Natural killer cell treated with Interleukin-12 subunit alpha and Interleukin-12 subunit beta and Interleukin-15 and Interleukin-18, amount 100 ng/mL, for 72 hours (primary cell): ENCODE measurements around the gene LRRC25. TPM values are rescaled to one million over a fixed set of nuclear protein-coding genes. Genes with fewer than 3 reads are reported as not detected.
"Not testable (repeated sequence)": the region's sequence is repeated elsewhere in the genome, so short reads cannot be mapped to it uniquely, and the experiment has no call there.

Experiments
- ATAC-seq, 2 donors: fragments of 150-1000 bp; cut with Tn5 transposase in 1 of 2; sonication (Bioruptor Pico), chemical (Tn5 transposase) in 1 of 2; 2 replicates each; pipeline ENCODE4 v1.10.0; 2021
- DNase-seq: peaks from one replicate; pipeline ENCODE4 v3.0.0; 2022; ENCODE audit warnings: low spot score
- H3K27ac Mint-ChIP-seq, 2 donors: 1 replicate in 1 of 2; 2 replicates in 1 of 2; pipeline ENCODE4 v1.8.0; 2022; ENCODE audit warnings: mixed read lengths in 2 of 2, mild to moderate bottlenecking in 1 of 2, moderate library complexity in 1 of 2
- H3K27me3 Mint-ChIP-seq, 2 donors: 1 replicate in 1 of 2; 2 replicates in 1 of 2; pipeline ENCODE4 v1.8.0; 2022; ENCODE audit warnings: mixed read lengths in 2 of 2
- H3K36me3 Mint-ChIP-seq: one replicate; pipeline ENCODE4 v1.8.0; 2022; ENCODE audit warnings: mixed read lengths
- H3K4me1 Mint-ChIP-seq, 2 donors: 1 replicate in 1 of 2; 2 replicates in 1 of 2; pipeline ENCODE4 v1.8.0; 2022; ENCODE audit warnings: low read depth in 2 of 2, mixed read lengths in 2 of 2, mild to moderate bottlenecking in 1 of 2
- H3K4me3 Mint-ChIP-seq: one replicate; pipeline ENCODE4 v1.8.0; 2022; ENCODE audit warnings: mixed read lengths
- H3K9me3 Mint-ChIP-seq: 2 replicates; pipeline ENCODE4 v1.8.0; 2022; ENCODE audit warnings: mixed read lengths
- total RNA-seq, 2 donors: library from RNA; stranded (reverse); gene quantifications; one replicate each; pipeline ENCODE4 v1.2.3, GENCODE V29; 2022

LRRC25 gene
- total RNA-seq, 2 donors from 2014 or later = not detected

DNA sequence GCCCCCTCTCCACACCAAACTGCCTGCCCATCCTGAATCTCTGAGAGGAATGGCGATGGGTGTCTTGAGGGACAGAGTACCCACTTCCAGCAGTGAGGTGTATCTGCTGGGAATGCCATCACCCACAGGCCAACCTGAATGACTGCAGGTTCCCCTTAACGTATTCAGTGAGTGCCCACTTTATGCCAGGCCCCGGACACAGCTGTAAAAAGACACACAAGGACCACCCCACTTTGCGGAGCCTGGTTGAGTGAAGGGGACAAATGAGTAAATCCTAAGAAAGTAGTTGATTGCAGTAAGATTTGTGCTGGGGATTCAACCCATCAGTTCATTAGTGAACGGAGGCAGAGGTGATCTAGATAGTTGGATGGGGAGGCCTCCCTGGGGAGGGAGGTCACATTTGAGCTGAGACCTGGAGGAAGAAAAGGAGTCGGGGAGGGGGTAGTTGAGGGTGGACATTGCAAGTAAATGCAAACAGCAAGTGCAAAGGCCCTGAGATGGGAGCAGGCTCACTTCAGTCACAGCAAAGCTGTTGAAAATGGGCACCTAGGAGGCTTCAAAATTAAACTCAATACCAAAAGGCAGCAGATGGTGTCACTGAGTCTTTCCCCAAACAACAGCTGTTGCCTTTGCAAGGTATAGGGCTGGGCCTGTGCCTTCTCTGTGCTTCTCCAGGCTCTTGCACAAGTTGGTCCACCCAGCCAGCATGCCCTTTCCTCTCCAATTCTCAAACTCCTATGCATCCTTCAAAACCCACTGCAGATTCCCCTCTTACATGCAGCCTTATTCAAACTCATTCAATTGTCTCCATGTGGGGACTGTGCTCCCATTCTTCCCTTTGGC lies 7.1 kb downstream of the LRRC25 start:
- Mint-ChIP-seq H3K27me3 (peaks cover 0 to 2% of the 10 kb centered on the region in 2 donors), H3K9me3 (no peaks in the 10 kb centered on the region)

DNA sequence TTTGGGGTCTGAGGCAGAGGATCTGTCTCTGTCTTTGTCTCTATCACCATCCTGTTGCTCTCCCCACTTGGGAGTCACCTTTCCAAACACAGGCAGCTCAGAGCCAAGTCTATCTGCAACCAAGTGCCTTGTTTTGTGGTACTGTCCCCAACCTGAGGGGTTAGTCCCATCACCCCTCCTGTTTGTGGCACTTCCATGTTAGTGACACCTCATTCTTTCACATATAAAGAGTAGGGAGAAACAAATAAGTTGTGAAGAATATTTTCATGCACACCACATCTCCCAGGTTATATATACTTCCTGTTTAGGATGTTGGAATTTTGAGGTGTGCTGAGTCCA lies 7.7 kb downstream of the LRRC25 start:
- Mint-ChIP-seq H3K27ac (peak overlapping the region in 1 of 2 donors; percentile 66), H3K4me1 (peaks cover 6 to 13% of the 10 kb centered on the region in 2 donors), H3K36me3 (no peaks in the 10 kb centered on the region), H3K9me3 (no peaks in the 10 kb centered on the region), H3K27me3 (peaks cover 0 to 2% of the 10 kb centered on the region in 2 donors), H3K4me3 (peak overlapping the region; percentile 47)
- DNase-seq = no peak
- ATAC-seq = no peak

More for the DNA sequence above, 7.1 kb downstream of the LRRC25 start:
- ATAC-seq (no peak), DNase-seq (no peak)
- peaks cover 6 to 13% of the 10 kb centered on the region in 2 donors for H3K4me1 Mint-ChIP-seq
- H3K36me3 Mint-ChIP-seq = no peaks in the 10 kb centered on the region
- H3K4me3 Mint-ChIP-seq = no peak overlapping the region
- H3K27ac Mint-ChIP-seq = no peak overlapping the region

DNA sequence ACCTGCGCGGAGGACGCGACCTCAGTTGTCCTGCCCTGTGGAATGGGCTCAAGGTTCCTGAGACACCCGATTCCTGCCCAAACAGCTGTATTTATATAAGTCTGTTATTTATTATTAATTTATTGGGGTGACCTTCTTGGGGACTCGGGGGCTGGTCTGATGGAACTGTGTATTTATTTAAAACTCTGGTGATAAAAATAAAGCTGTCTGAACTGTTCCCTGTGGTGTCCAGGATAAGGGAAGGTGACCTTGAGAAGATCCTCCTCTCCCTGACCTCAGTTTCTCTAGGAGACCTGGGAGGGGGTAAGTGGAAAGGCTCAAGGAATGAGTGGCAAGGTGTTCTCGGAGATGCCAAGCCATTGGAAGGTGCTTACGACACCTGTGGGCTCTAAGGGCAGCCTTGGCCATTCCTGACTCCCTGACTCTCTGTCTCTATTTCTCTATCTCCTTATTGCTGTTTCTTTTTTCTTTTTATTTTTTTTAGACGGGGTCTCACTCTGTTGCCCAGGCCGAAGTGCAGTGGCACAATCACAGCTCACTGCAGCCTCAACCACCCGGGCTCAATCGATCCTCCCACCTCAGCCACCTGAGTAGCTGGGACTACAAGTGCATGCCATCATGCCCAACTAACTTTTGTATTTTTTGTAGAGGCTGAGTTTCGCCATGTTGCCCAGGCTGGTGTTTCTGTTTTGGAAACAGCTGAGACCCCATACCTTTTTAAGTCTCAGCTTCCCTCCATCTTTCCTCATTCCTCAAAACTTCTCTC lies 8.3 kb downstream of the LRRC25 start:
- Mint-ChIP-seq H3K36me3 (no peaks in the 10 kb centered on the region), H3K9me3 (no peaks in the 10 kb centered on the region), H3K27me3 (peaks cover 0 to 2% of the 10 kb centered on the region in 2 donors), H3K4me3 (peak overlapping the region; percentile 47), H3K4me1 (peaks cover 6 to 13% of the 10 kb centered on the region in 2 donors), H3K27ac (peak overlapping the region in 1 of 2 donors; percentile 66)
- DNase-seq (no peak), ATAC-seq (no peak)

DNA sequence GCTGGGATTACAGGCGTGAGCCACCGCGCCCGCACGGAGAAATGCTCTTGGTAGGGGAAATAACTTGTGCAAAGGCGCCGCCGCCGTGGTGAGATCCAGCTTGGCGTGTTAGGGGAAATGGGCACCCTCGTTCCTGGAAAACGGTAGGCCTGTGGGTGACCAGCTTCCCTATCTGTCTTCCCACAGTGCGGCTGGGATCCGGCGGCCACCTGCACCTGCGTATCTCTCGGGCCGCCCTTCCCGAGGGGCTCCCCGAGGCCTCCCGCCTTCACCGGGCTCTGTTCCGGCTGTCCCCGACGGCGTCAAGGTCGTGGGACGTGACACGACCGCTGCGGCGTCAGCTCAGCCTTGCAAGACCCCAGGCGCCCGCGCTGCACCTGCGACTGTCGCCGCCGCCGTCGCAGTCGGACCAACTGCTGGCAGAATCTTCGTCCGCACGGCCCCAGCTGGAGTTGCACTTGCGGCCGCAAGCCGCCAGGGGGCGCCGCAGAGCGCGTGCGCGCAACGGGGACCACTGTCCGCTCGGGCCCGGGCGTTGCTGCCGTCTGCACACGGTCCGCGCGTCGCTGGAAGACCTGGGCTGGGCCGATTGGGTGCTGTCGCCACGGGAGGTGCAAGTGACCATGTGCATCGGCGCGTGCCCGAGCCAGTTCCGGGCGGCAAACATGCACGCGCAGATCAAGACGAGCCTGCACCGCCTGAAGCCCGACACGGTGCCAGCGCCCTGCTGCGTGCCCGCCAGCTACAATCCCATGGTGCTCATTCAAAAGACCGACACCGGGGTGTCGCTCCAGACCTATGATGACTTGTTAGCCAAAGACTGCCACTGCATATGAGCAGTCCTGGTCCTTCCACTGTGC lies 9.1 kb downstream of the LRRC25 start:
- H3K4me1 Mint-ChIP-seq = peaks cover 6 to 13% of the 10 kb centered on the region in 2 donors
- no peaks in the 10 kb centered on the region for H3K9me3 Mint-ChIP-seq
- peak; percentile 94 to 97 for ATAC-seq
- no peaks in the 10 kb centered on the region for H3K36me3 Mint-ChIP-seq
- H3K4me3 Mint-ChIP-seq = peak overlapping the region; percentile 54
- DNase-seq = peak; percentile 88
- H3K27me3 Mint-ChIP-seq = peaks cover 0 to 2% of the 10 kb centered on the region in 2 donors
- H3K27ac Mint-ChIP-seq = no peak overlapping the region

DNA sequence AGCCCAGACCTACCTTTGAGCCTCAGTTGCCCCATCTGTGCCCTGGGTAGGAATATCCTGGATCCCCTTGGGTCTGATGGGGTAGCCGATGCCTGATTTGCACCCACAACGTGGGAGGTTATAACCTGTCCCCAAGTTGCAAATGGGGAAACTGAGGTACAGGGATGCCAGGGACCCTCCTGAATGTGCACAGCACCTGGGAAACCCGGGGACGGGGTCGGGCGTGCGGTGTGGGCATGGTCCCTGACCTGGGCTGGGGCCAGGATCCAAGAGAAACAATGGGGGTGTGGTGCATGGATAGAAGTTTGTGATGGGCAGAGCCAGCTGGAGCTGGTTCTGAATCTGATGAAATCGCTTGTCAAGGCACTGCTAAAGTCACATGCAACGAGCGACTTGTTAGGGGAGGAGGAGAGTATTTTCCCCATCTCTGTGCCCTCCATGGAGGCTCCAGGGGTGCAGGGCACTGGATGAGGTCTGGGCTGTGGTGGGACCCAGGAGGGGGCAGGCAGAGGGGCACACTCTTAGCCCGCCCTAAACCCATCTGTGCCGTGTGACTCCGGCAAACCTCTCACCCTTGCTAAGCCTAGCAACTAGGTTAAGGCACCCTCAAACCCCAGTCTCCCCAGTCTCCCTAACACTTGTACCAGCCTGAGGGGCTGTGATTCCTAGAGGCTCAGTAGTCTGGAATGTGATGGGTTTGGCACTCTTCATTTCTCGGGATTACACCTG lies 10.7 kb downstream of the LRRC25 start:
- Mint-ChIP-seq H3K36me3 (no peaks in the 10 kb centered on the region), H3K27me3 (peaks cover 0 to 2% of the 10 kb centered on the region in 2 donors), H3K4me3 (no peak overlapping the region), H3K9me3 (no peaks in the 10 kb centered on the region), H3K27ac (no peak overlapping the region), H3K4me1 (peaks cover 6 to 13% of the 10 kb centered on the region in 2 donors)
- no peak for ATAC-seq
- DNase-seq = no peak

DNA sequence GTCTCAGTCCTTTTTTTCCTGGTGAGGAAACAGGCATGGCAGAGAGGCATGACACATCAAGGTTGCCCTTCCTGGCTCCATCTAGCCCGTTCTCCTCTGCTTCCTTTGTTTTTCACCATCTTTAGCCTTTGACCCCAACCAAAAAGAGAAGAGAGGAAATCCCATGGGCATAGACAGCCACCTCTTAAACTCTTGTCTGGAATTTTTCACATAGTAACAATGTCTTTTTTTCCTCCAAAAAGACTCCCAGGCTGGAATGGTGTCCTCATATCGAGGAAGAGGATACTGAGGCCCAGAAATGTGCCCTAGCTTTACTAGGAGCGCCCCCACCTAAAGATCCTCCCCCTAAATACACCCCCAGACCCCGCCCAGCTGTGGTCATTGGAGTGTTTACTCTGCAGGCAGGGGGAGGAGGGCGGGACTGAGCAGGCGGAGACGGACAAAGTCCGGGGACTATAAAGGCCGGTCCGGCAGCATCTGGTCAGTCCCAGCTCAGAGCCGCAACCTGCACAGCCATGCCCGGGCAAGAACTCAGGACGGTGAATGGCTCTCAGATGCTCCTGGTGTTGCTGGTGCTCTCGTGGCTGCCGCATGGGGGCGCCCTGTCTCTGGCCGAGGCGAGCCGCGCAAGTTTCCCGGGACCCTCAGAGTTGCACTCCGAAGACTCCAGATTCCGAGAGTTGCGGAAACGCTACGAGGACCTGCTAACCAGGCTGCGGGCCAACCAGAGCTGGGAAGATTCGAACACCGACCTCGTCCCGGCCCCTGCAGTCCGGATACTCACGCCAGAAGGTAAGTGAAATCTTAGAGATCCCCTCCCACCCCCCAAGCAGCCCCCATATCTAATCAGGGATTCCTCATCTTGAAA lies 11.5 kb downstream of the LRRC25 start, which contains the start of gene GDF15:
Gene GDF15 (plus strand): TSS at position 484 of the 868 bp plus-strand sequence. CDS start 32 bp downstream, at position 516.
- peaks cover 0 to 2% of the 10 kb centered on the region in 2 donors for H3K27me3 Mint-ChIP-seq

DNA sequence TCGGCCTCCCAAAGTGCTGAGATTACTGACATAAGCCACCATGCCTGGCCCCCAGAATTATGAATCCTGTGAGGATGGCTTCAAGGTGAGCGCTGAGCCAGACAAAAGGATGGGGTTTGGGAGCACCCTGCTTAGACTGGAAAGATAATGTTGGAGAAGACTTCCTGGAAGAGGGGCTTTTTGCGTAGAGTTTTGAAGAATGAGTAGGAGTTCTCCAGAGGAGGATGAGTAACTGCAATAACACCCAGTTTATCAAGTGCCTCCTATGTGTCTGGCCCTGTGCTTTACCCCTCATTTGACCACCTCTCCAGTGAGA lies 12.1 kb downstream of the LRRC25 start:
- Mint-ChIP-seq H3K9me3 (no peaks in the 10 kb centered on the region), H3K4me3 (no peak overlapping the region), H3K27me3 (peaks cover 0 to 2% of the 10 kb centered on the region in 2 donors), H3K4me1 (peaks cover 6 to 13% of the 10 kb centered on the region in 2 donors), H3K27ac (no peak overlapping the region), H3K36me3 (no peaks in the 10 kb centered on the region)
- no peak for DNase-seq
- no peak for ATAC-seq

More for the DNA sequence above, 11.5 kb downstream of the LRRC25 start, which contains the start of gene GDF15:
- Mint-ChIP-seq H3K9me3 (no peaks in the 10 kb centered on the region), H3K4me3 (no peak within 1 kb of the TSS), H3K36me3 (no peaks in the 10 kb centered on the region), H3K27ac (no peak within 1 kb of the TSS), H3K4me1 (peaks cover 6 to 13% of the 10 kb centered on the region in 2 donors)
- DNase-seq (peak; percentile 63), ATAC-seq (no peak)

DNA sequence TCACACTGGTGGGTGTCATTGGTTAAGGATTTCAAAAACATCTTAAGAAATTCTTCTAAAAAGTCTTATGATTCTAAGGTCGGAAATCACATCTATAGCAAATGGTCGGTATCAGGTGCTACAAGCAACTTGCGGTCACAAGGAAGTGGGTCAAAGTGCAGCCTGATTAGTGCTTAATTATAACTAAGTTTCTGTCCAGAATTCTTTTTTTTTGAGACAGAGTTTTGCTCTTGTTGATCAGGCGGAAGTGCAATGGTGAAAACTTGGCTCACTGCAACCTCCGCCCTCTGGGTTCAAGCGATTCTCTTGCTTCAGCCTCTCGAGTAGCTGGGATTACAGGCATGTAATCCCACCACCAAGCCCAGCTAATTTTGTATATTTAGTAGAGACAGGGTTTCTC lies 12.6 kb downstream of the LRRC25 start:
- Mint-ChIP-seq H3K4me3 (no peak overlapping the region), H3K27me3 (peaks cover 0 to 2% of the 10 kb centered on the region in 2 donors), H3K36me3 (no peaks in the 10 kb centered on the region), H3K9me3 (no peaks in the 10 kb centered on the region), H3K4me1 (peaks cover 9 to 13% of the 10 kb centered on the region in 2 donors), H3K27ac (no peak overlapping the region)
- DNase-seq = no peak
- no peak for ATAC-seq

DNA sequence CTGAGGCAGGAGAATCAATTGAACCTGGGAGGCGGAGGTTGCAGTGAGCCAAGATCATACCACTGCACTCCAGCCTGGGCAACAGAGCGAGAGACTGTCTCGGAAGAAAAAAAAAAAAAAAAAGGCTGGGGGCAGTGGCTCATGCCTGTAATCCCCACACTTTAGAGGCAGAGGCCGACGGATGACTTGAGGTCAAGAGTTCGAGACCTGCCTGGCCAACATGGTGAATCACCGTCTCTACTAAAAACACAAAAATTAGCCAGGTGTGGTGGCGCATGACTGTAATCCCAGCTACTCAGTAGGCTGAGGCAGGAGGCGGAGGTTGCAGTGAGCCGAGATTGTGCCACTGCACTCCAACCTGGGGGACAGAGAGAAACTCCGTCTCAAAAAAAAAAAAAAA lies 13.8 kb downstream of the LRRC25 start:
- DNase-seq, H3K4me3 Mint-ChIP-seq, H3K27me3 Mint-ChIP-seq, ATAC-seq, H3K36me3 Mint-ChIP-seq, H3K9me3 Mint-ChIP-seq, H3K4me1 Mint-ChIP-seq, H3K27ac Mint-ChIP-seq: not testable (repeated sequence)

DNA sequence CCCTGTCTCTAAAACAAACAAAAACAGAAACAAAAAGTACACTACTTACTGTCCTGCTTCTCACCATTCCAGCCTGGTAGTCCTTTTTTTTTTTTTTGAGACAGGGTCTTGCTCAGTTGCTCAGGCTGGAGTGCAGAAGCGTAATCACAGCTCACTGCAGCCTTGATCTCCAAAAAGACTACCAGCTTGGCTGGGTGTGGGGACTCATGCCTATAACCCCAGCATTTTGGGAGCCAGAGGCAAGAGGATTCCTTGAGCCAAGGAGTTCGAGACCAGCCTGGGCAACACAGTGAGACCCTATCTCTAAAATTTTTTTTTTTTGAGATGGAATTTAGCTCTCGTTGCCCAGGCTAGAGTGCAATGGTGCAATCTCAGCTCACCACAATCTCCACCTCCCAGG lies 16.6 kb downstream of the LRRC25 start:
- Mint-ChIP-seq H3K36me3 (no peaks in the 10 kb centered on the region), H3K27me3 (no peaks in the 10 kb centered on the region), H3K9me3 (no peaks in the 10 kb centered on the region), H3K4me3 (no peak overlapping the region), H3K4me1 (peaks cover 0 to 3% of the 10 kb centered on the region in 2 donors), H3K27ac (no peak overlapping the region)
- ATAC-seq (no peak), DNase-seq (no peak)

DNA sequence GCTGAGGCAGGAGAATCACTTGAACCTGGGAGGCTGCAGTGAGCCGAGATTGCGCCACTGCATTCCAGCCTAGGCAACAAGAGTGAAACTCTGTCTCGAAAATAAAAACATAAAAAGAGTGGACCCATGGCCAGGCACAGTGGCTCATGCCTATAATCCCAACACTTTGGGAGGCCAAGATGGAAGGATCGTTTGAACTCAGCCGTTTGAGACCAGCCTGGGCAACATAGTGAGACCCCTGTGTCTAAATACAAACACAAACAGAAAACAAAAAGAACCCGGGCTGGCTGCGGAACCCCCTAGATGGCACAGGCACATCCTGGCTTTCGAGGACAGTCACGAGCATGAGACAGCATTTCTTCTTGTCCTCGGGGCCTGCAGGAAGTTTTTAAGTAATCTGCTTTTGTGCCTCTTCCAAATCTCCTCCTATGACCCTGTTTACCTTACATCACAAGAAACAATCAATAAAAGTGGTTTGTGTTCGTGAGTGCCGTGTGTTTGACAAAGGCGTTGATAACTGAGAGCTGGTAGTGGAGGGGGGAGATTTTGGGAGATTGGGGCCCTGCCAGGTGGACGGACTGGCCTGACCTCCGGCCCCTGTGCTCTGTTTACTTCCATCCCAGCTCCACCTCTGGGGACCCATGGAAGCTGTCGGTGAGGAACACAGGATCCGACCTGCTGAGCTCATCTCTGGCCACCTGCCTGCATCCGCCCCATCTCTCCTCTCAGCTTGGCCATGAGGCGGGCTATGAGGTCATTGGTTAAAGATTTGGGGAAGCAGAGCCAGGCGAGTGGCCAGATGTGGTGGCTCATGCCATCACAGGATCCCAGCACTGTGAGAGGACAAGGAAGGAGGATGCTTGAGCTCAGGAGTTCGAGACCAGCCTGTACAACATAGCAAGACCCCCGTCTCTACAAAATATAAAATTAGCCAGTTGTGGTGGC lies 17.3 kb downstream of the LRRC25 start:
- Mint-ChIP-seq H3K4me1 (peaks cover 0 to 3% of the 10 kb centered on the region in 2 donors), H3K36me3 (no peaks in the 10 kb centered on the region), H3K9me3 (no peaks in the 10 kb centered on the region), H3K27ac (peak overlapping the region in 1 of 2 donors; percentile 35), H3K27me3 (no peaks in the 10 kb centered on the region), H3K4me3 (no peak overlapping the region)
- ATAC-seq = no peak
- DNase-seq = no peak
